GM19023 (cell line): ENCODE measurements around the gene MEGF11.

Experiments used
- ATAC-seq: cut with Tn5 transposase; IDR thresholded peaks from one replicate; pipeline ENCODE4 v1.9.1; 2021; ENCODE audit warnings: mild to moderate bottlenecking, moderate library complexity; ENCODE audit not compliant: unreplicated experiment

Gene MEGF11

DNA sequence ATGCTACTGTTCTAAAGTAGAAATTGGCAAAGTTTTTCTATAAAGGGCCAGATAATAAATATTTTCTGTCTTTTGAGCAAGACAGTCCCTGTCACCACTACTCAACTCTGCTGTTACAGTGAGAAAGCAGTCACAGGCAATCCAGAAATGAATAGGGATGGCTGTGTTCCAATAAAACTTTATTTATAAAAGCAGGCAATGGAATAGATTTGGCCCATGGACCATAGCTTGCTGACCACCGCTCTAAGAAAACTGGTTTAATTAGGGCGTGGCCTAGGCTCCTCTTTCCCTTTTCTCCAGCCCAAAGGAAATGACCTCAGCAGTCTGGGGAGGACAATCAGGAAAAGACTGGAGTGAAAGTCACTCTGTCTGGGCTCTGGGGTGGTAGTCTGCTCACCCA lies 183.8 kb downstream of the MEGF11 start:
- no peak for ATAC-seq

DNA sequence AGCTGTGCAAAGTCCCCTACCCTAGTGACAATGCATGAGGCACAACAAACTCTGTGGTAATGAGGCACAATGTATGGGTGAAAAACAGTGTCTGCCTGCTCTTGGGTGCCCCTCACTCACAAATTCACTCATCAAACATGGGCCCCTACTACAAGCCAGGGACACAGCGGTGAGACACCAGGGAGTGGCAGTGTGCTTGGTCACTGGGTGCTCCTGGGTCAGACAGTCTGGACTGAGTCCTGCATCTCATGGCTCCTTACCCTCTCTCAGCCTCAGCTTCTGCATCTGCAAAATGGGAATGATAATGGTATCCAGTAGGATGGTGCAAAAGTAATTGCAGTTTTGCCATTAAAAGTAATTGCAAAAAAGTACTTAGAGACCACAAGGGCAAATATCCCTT lies 184.7 kb downstream of the MEGF11 start:
- no peak for ATAC-seq

DNA sequence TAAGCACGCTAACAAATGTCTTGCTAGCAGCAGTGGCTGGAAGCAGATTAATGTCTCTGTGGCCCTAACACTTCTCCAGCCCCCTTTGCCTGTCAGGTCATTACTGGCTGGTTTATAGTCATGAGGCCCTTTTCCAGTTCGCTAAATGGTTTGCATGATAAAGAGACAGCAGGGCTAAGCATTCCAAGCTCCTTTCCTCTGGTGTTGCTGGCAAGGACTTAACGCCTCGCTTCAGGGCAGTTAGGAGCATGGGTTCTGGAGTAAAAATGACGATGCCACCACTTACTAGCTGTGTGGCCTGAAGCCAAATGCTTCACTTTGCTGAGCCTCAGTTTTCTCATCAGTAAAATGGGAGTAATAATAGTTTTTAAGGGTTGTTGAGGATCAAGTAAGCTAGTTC lies 185.9 kb downstream of the MEGF11 start:
- no peak for ATAC-seq

DNA sequence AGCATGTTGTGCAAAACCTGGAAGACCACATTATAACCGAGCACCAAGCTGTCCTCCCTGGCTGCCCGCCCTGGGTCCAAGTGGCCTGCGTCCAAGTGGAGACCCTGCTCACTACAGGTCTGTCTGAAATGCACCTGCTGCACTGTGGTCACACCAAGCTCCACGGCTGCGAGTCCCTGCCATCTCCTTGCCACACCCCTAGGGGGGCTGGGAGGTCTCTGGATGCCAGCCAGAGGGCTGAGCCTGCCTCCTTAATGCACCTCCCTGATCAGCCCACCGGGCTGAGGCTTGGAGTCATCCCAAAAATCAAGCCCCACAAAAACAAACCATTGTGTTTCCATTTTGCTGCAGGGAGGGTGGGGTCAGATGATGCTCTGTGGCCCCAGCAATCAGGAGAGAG lies 187.1 kb downstream of the MEGF11 start:
- ATAC-seq: no peak

DNA sequence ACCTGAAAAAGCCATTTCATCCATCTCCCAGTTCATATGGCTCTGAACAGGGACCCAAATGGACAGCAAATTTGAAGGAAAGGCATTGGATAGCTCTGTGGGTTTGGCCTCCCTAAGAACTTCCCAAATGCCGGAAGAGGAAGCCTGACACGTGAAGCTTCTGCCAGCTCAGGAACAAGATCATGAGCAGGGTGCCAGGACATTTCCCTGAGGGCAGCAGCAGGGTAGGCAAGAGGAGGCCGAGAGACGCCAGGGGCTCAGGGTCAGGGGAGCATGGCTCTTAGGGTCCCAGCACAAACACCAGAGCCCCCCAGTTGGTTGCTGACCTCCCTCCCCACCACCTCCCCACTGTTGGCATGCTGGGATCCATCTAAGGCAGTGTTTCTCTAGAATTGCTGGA lies 187.5 kb downstream of the MEGF11 start:
- ATAC-seq: no peak

DNA sequence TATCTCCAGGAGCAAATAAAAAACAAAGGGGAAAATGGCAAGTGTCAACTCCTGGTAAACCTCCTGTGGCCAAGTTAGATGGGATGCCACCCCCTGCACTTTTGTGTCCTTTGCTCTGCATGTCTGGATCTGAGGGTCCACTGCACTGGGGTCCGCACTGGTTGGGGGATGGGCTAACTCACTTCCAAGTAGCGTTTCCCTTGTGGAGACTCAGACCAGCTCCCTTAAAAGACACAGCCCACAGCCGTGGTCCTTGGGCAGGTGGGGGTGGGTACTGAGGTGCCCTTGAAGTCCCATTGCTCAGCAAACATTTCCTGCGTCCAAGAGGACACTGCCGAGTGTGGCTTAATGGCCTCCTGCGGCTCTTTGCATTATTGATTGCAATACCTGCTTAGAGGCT lies 188.2 kb downstream of the MEGF11 start:
- no peak for ATAC-seq

DNA sequence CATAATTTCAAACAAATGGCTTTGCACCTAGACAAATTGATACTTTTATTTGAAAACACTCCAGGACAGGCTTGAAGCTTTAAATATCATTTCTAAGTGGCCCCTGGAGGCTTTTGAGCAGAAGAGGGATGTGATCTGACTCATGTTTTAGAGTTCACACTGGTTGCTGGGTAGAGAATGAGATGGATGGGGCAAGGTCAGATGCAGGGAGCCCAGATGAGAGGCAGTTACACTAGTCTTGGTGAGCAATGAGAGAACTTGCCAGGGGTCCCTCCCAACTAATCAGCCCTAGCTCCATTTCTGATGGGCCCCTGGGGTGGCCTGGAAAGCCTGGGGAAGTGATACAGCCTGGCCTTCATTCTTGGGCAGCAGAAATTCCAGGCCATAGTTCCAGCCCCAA lies 190.4 kb downstream of the MEGF11 start:
- no peak for ATAC-seq

DNA sequence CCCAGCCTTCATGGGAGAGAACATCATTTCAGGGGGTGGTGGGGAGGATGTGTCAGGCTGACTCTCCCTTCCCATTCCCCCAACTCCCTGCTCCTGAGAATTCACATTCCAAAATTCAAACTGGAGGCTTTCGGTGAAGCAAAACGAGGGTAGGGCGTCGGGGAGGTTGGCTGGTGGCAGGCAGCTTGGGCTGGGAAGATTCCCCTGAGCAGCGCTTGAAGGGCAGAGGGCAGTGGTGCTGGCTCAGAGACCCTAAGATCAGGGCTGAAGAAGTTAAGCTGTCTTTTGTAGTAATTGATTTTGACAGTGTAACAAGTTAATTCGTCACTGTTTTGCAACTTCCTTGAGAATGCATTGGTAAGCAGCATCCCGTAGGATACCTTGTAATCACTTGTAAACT lies 196.5 kb downstream of the MEGF11 start:
- no peak for ATAC-seq

DNA sequence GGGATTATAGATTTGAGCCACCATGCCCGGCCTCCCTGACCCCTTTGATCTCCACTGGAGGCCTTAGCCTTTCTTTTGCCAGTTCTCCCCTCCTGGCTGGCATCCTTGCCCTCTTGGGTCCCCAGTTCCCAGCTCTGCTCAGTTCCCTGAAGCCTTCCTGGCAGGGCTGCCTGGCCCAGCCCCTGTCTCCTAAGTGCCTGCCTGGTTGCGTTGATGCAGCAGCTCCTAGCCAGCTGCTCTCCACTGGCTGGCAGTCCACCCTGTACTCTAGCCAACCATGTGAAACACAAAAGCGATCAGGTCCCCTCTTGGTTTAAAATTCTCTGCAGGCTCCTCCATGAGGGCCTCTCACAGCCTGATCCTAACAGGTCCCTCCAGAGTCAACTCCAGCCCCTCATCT lies 199.6 kb downstream of the MEGF11 start:
- ATAC-seq: no peak

DNA sequence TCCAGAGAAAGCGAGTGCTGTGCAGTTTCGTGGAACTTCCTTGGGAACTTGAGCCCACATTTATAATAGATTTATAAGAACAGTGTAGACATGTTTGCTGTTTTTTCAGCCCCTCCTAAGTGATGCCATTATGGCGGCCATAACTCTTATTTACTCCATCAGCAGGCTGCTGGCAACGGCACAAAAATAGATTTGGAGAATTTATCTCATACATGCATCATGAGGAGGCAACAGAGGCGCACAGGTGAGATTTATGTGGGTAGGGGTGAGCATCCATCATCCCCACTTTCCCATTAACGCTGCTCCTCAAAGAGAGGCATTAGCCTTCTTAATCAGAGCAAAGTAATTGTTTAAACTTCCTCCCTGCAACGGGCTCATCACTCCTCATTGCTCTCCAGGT lies 201.7 kb downstream of the MEGF11 start:
- ATAC-seq: no peak

DNA sequence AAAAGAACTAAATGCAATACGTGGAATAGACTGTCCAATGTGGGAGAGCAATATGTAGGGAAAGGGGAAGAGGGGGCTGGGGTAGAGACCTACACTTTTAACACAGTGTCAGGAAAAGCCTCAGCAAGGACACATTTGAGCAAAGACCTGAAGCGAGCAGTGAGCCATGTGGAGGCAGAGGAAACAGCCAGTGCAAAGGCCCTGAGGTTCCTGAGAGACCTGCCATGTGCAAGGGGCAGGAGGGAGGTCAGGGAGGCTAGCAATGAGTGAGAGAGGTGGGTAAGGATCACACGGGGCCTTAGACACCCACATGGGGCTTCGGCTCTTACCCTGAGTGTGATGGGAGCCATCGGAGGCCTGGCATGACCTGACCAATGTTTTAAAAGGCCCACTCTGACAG lies 203.3 kb downstream of the MEGF11 start:
- no peak for ATAC-seq

DNA sequence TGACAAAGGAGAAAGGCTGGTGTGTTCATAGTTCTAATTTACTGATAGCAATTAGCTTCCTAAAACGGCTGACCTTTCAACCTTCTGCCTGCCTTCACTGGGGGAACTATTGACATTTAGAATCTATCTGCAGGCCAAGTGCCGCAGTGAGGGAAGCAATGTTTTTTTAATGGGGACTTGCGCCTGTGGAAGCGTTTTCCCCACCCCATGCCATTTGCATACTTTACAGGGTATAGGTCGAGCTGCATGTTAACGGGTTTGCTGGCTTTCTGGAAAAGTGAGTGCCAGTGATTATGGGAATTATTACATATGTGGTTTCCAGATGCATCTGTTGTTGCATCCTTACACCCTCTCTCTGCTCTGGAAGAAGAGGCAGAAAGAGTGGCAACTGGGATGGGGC lies 204.2 kb downstream of the MEGF11 start:
- no peak for ATAC-seq

DNA sequence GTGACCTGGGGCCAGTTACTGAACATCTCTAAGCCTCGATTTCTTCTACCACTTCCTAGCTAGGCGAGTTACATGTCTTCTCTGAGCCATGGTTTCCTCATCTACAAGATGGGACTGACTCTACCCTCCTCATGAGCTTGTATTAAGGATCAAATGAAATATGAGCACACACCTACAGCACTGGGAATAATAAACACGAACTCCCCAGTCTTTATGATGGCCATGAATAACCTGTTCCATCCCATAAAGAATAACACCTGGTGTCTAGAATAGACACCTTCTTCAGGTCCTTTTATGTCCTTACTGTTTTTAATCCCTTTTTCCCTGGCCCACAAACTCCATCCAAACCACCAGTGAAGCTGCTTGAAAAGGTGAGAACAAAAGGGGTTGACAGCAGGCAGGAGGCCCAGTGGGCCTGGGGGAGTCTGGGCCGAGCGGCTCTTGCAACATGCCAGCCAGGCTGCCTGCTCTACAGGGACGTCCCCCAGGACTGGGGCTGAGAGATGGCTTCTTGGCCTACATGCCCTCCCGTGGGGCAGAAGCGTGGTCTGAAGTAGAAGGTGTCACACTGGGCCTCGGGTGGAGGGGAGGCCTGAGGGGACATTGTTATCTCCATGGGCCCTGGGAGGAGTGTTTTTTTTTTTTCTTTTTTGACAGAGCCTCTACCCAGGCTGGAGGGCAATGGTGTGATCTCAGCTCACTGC lies 206.1 kb downstream of the MEGF11 start:
- no peak for ATAC-seq

DNA sequence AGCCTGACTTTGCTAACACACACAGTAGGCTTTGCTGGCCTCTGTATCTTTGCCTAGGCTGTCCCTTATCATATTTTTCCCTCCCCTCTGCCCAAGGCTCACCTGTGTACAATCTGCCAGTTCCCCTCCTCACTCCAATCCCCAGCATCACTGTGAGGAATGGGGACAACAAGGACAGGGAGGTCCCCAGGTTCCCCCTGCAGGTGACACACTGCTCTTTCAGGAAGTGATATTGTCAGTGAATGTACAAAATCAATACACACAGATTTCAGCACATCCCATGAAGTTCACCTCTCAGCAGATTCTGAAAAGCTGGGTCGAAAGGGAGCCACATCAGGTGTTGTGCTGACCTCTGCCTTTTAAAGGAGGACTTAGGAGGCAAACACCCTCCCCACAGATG lies 206.8 kb downstream of the MEGF11 start:
- no peak for ATAC-seq

DNA sequence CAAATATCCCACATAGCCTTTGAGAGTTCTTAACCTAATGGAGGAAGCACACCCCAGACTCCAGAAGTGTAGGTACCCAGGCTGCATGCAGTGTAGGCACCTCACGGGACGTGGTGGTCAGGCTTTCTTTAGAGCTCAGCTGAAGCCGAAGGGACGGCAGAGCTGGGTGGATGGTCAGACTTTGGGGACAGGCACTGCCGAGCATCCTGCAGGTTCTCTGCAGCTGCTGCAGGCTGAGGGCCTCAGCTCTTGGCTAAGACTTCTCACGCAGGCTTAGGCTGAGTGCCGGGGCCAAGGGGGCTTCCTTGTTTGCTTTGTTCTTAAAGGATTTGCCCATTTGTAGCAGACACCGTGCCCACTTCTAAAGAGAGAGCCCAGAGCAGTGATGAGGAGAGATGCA lies 207.2 kb downstream of the MEGF11 start:
- no peak for ATAC-seq

DNA sequence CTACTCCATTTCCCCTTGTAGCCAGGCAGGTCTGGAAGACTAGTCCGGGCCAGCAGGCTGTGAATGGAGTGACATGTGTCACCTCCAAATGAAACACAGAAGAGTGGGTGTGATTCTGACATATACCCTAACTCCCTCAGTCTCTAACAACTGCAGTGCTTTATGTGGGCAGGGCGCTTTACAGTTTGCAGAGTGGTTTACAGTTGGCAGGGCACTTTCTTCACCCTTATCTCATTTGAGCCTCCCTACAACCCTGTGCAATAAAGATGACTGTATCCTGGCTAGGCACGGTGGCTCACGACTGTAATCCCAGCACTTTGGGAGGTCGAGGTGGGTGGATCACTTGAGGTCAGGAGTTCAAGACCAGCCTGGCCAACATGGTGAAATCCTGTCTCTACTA lies 208.0 kb downstream of the MEGF11 start:
- ATAC-seq: no peak

DNA sequence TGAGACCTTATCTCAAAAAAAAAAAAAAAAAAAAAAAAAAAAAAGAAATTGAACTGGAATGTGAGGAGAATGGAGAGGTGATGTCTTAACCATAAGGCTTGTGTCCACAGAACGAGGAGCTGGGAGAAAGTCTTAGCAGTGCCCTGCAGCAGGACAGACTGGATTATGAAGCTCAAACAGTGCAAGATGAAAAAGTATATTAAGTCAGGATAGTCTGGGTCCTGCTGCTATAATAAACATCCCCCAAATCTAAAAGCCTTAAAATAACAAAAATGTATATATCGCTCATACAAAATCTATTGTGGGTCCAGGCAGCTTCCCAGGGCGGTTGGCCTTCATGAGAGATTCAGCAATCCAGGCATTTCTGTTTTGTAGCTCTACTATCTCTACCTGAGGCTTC lies 208.7 kb downstream of the MEGF11 start:
- no peak for ATAC-seq

DNA sequence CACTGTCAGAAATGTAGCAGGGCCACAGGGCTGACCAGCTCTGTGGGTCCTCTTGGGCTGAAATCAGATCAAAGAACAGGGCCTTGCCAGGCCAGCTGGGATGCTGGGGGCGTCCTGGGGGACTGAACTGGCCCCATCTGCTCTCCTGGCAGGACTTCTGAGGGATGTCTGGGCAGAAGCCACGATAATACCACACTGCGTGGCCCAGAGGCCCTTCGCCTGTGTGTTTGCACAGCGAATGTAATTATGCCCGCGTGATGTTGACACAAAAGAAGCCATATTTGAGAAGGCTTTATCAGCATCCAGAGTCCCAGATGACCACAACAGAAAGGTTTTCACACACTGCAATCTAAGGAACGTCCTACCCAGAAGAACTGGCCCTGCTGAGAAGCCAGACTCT lies 210.3 kb downstream of the MEGF11 start:
- ATAC-seq: no peak

DNA sequence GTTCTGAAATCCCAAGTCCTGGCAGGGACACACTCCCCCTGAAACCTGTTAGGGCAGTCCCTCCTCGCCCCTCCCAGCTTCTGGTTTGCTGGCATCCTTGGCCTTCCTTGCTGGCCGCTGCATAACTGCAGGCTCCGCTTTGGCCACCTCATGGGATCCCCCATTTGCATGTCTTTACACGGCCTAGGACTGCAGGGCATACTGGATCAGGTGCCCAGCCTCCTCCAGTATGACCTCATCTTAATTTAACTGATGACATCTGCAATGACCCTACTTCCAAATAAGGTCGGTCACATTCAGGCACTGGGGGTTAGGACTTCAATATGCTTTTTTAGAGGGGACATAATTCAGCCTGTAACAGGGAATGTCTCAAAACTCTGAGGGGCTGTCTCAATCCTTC lies 210.9 kb downstream of the MEGF11 start:
- no peak for ATAC-seq

DNA sequence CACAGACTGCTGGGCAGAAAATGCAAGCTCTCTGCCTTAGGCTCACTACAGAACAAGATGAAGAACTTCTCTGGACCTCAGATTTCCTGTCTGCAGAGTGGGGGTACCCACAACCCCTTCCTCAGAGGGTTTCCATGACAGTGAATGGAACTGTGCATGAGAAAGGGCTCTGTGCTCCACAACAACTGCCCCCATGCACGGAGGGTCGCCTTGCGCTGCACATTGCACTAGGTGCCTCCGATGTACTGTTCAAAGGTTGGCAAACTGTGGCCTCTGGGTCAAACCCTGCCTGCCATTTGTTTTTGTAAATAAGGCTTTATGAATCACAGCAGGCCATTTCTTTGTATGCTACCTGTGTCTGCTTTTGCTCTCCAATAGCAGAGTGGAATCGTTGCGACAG lies 212.3 kb downstream of the MEGF11 start:
- ATAC-seq: no peak

DNA sequence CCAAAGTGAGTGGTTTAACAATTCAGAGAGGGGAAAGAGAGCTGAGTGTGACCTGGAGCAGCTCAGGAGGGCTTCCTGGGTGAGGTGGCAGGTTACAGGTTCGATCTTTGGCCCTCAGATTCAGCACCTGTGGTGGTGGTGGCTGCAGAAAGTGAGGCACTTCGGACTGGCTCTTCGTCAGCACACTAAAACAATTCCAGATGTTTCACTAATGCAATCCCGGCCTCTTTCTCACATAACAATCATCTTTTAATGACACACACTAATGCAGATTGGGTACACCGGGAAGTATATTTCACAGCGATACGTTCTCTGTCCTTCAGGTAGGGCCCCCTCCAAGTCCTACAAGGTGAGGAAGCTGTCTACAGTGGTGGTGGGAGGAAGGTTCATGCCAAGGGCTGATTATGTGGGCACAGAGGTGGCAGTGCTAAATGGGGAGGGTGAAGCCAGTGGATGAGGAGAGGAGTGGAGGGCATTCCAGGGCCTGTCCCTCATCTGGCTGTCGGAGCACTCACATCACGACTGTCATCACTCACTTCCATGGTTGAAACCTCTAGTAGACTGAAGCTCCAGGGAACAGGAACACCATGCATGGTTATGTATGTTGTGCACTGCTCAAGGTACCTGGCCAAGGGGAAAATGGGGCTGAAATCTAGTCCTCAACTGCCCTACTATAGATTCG lies 213.2 kb downstream of the MEGF11 start:
- no peak for ATAC-seq

DNA sequence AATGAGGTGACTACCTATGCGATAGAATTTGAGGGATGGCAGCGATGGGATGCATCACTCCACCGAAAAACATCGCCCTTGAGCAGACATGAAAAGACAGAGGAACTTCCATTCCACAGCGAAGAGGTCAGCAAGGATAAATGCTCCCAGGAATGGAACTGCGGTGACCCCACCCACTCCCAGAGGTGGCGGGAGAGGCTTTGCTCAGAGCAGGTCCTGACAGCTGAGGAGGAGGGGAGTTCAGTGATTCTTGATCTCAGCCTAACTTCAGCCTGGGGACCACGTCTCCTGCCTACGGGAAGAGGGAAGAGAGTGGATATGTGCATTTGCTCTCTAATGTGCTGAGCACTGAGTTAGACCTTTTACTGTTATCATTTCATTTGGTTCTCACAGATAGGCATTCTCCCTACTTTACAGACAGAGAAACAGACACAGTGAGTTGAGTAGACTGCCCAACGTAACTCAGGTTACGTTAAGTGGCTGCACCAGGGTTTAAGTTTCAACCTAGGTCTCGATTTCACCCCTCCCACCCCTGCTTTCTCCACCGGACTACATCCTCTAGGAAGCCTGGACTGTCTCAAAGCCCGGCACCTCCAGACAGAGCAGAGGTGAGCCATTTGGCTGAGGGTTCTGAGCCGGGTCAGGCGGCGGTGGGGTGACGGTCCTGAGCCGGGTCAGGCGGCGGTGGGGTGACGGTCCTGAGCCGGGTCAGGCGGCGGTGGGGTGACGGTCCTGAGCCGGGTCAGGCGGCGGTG lies 214.3 kb downstream of the MEGF11 start:
- ATAC-seq: no peak
